Fibroblast of skin of left quadriceps (primary cell): Measurements from ENCODE around the gene STEAP2.
"Not testable (repeated sequence)": the region's sequence is repeated elsewhere in the genome, so short reads cannot be mapped to it uniquely, and the experiment has no call there.

ENCODE experiments used
- DNase-seq, 2 experiments: peaks; one replicate each; pipeline ENCODE4 v3.0.0-alpha.2; 2013; ENCODE audit warnings: low read depth in 2 of 2

The STEAP2 gene

DNA sequence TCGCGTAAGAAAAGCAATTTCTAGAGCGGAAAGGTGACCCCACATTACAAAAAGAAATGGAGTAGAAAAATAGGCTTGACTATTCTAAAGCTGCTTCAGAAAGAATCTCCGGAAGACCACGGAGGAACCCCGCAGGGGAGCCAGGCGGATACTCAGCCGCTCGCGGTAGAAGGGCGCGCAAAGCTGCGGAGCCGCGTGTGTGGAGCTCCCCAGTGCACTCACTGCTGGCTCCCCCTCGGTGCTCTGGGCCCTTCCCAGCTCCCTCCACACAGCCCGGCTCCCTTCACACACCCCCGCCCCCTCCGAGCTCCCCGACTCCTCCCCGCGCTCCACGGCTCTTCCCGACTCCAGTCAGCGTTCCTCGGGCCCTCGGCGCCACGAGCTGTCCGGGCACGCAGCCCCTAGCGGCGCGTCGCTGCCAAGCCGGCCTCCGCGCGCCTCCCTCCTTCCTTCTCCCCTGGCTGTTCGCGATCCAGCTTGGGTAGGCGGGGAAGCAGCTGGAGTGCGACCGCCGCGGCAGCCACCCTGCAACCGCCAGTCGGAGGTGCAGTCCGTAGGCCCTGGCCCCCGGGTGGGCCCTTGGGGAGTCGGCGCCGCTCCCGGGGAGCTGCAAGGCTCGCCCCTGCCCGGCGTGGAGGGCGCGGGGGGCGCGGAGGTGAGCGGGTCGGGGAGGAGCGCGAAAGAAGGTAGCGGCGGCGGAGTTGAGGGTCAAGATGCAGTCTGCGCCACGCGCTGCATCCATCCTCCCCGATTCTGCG lies at the start of gene STEAP2:
Gene STEAP2, plus strand, starts transcription at position 350 of the 758 bp plus-strand sequence. CDS start 13,343 bp downstream, outside the sequence.
- peak; percentile 90 to 91 for DNase-seq

DNA sequence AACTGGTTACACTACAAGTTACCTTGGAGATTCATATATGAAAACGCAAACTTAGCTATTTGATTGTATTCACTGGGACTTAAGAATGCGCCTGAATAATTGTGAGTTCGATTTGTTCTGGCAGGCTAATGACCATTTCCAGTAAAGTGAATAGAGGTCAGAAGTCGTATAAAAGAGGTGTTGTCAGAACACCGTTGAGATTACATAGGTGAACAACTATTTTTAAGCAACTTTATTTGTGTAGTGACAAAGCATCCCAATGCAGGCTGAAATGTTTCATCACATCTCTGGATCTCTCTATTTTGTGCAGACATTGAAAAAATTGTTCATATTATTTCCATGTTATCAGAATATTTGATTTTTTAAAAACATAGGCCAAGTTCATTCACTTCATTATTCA lies 48.0 kb upstream of the STEAP2 start:
- no peak for DNase-seq

DNA sequence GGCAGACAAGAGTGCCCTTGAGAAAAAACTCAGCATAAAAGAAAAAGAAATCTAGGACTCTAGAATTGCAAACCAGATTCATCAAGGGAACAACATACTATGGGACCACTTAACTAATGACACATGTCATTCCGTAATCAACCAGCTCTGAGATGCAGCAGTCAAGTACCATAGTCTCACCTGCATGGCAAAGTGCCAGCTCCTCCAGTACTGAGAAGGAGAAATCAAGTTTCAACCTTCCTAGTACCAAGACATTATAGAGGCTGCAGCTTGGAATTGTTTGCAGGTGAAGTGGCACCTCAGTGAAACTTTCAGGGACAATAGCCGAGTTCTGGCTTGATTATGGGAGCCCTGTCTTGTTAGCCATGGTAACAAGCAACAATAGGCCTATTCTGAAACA lies 45.8 kb upstream of the STEAP2 start:
- no peak for DNase-seq

DNA sequence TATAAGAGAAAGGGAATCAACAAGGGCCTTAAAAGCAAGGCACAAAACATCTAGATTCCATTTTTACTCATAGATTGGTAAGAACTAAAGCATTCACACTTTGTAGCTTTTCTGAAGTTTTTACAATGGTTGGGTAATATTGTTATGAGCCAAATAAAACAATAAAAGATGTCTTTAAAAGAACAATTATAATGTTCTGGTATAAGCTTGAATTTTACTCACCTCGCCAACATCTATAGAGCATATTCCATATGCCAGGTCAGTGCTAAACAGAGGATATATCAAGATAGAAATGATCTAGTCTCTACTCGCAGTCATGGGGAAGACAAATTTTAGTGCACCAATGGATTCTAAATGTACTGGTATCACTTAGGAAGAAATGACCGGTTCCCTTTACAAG lies 45.4 kb upstream of the STEAP2 start:
- DNase-seq: no peak

DNA sequence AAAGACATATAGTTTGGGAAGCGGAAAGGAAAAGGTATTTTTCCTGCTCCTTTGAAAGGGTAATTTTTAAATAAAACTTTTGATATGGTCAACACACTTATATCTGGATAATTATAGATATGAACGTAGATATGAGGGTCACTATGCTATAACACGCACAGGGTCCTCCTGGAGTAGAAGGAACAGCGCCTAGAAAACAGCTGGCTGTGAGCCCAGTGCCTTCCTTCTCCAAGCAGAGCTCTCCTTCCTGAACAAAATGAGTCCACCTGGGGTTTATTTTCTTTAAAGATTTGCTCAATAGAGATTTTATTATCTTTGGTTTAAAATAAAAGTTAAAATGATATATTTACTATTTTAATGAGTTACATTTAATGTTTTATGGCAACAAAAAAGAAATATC lies 44.2 kb upstream of the STEAP2 start:
- DNase-seq: no peak

DNA sequence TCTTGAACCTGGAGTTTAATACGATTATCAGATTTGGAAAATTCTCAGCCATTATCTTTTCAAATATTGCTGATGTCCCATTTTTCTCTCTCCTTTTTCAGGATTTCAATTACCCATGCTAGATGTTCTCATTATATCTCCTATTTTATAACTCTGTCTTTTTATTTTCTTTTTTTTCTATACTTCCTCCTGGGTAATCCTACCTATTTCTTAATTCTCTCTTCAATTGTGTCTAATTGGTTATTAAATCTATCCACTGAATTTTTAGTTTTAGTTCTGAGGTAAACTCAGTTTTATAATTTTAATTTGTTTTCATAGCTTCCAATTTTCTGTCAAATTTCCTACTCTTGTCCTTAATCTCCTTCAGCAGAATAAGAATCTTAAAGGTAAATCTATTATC lies 41.6 kb upstream of the STEAP2 start:
- no peak for DNase-seq

DNA sequence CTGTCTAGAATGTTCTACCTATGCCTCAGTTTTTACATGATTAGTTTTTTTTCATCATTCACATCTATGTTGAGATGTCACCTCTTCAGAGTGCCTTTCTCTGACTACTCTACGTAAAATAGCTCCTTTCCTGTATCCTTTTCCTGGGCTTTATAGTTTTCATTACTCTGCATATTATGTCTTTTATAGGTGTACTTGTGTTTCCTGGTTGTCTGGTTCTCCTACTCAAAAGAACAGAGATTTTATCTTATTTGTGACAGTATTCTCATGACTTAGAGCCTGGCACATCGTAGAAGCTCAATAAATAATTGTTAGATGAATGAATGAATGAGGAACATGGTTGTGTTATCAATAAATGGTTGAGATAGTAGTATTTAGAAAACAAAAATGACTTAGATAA lies 39.4 kb upstream of the STEAP2 start:
- DNase-seq: no peak

DNA sequence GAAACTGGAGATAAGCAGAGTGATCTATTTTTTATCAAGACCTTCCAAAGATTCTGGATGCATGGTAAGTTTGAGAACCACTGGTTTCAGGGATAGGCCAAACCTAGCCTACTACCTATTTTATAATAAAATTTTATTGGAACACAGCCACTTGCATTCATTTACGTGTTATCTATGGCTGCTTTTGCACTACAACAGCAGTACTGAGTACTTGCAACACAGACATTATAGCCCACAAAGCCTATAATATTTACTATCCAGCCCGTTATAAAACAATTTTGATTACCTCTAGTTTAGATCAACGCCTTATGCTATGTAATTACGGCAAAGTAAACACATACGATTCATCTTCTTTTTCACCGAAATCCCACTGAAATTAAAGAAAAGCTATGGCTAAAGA lies 38.9 kb upstream of the STEAP2 start:
- no peak for DNase-seq

DNA sequence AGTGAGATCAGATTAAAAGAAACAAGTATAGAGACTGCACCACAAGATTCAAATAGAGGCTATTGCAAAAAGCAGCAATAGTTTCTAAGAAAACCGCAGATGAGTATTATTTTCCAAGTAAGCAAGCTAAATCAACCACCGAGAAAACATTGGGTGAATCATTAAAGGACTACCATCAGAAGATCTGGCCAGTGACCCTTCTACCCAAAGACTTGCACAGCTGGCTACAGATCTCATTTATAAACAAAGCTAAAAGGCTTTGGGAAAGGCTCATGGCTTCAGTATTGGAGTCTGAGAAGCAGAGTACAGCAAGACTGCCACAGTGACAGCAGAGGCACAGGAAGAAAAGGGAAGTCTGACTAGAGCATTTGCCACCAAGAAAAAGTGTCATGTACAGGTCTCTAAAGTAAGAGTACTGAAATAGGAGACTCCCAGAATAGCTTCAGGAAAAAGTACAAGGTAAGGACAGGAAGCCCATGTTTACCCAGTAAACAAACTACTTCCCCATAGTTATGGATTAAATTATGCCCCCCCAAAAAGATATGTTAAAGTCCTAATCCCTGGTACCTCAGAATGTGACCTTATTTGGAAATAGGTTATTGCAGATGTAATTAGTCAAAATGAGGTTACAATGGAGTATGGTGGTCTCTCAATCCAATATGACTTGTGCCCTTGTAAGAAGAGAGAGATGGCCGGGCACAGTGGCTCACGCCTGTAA lies 38.3 kb upstream of the STEAP2 start:
- DNase-seq: no peak

DNA sequence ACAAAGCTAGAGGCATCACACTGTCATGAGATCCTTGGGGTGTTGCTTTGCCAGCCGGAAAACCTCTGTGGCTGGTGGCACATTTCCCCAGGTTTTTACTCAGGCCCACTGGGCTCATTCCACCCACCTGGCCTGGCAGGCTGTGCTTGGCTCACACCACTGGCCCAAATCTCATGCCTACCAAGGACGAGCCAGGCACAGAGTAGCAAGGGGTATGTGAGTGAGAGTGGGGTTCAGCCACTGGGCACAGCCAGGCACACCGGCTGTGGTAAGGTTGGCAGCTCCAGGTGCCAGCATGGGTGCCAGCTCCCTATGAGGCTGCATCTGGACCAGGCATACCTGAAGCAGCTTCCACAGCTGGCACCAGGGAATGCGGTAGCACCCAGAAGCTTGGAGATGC lies 35.9 kb upstream of the STEAP2 start:
- no peak for DNase-seq

DNA sequence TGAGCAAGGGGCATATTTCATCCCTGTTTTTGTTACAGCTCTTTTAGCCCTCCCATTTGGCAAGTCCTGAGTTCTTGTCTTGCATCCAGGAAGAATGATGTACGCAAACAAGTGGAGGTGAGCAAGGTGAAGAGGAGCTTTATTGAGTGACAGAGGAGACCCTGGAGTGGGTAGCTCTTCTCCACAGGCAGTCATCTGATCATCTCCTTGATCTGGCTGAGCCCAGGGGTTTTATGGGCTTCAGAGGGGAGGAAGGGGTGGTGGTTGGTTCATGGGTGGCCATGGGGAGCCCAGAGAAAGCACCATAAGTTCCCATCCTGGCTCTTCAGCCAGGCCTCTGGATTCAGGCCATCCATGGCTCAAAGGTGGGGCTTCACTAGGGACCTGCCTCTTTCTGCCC lies 35.3 kb upstream of the STEAP2 start:
- no peak for DNase-seq

DNA sequence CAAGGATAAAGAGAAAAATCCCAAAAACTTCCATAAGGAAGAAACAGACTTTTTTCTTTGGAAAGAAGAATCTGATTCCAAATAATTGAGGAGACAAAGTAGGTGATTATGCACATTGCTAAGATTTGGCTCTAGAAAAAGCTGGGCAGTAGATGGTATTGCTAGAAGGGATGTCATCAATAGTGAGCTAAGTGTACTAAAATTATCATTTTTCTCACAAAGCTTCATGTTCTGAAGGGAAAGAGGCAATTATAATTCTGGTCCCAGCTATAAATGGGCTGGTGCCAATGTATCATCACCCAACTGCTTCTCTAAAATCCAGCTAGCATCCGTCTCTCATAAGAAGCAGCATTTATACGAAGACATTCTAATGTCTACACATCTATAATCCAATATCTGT lies 33.4 kb upstream of the STEAP2 start:
- no peak for DNase-seq

DNA sequence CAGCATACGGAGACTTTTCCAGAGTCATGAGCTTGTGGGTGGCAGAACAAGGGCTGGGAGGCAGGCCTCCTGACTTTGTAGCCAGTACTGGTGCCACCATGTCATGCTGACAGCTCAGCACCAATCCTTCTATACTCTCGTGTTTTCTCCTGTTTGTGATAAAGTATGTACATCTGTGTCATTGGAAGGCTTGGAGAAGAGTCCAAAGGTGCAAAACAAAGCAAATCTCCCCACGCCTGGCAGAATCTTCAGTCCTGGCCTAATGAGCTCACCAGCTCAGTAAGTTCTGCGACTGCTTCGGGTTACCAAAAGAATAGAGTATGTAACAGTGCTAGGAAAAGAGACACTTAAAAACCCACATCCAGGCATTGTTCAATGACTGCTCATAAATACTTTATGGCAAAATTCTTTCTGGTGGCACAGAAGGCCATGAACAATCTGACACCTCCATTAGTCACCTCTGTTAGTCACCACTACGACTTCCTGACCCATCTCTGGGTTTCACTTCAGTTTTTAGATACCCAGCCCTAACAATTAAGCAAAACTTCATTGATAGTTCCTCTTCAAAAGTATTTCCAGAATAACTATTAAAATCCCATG lies 32.8 kb upstream of the STEAP2 start:
- peak; percentile 40 to 55 for DNase-seq

DNA sequence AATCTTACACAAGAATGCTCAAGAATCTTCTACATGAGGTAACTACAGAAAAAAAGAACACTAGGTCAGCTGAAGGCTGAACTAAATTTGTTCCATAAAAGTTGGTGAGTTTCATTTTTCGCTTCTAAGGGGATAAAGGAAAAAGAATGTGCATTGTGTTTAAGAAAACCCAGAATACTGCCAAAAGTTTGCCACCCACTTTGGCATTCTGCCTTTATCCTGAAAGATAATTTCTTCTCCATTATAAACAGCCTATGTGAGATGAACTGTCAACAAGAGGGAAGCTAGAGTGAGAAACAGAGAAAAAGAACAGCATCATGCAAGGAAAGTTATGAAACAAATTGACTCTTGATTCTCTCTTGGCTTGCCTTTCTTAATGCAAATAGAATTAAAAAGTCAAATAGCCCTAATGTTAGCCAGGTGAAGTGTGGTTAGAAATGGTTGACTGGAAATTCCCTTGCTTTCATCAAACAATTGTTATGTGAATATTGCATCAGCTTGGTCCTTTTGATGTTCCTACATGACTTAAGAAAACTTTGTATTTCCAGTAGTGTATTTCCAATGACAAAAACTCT lies 31.4 kb upstream of the STEAP2 start:
- peak; percentile 13 to 21 for DNase-seq

DNA sequence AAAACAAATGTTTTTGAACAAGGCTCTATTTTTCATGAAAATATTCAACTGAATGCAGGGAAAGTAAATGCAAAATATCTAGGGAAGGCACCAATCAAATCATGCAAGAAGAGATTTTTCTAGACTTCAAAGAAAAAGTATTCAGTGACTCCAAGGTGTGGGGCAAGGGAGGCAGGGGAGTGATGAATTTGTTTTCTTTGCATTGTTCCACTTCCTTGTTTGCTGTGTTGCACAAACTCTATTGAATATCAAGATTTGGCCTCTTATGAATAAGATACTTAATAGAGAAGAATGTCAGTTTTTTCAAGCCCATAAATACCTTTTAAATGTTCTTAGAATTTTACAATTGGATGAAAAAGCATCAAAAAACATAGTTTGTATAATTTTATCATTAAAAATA lies 30.9 kb upstream of the STEAP2 start:
- no peak for DNase-seq

DNA sequence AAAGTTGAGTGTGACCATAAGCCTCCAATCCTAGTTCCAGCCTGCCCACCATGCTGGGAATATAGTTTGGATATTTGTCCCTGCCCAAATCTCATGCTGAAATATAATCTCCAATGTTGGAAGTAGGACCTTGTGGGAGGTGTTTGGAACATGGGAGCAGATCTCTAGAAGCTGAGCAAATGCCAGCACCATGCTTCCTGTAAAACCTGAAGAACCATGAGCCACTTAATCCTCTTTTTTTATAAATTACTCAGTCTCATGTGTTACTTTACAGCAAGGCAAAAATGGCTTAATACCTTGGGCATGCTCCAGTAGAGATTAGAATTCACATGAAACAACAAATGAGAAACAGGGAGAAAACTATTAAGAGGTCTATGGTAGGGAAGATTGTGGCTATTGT lies 30.1 kb upstream of the STEAP2 start:
- no peak for DNase-seq

DNA sequence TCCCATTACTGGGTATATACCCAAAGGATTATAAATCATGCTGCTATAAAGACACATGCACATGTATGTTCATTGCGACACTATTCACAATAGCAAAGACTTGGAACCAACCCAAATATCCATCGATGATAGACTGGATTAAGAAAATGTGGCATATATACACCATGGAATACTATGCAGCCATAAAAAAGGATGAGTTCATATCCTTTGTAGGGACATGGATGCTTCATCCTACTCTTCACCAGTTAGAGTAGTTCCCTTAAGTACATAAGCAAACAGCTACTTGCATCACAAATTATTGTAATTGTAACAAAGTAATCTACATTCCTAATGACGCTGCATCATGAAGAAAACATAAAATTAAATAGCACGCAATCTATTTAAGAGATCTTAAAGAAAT lies 25.2 kb upstream of the STEAP2 start:
- not testable (repeated sequence) for DNase-seq

DNA sequence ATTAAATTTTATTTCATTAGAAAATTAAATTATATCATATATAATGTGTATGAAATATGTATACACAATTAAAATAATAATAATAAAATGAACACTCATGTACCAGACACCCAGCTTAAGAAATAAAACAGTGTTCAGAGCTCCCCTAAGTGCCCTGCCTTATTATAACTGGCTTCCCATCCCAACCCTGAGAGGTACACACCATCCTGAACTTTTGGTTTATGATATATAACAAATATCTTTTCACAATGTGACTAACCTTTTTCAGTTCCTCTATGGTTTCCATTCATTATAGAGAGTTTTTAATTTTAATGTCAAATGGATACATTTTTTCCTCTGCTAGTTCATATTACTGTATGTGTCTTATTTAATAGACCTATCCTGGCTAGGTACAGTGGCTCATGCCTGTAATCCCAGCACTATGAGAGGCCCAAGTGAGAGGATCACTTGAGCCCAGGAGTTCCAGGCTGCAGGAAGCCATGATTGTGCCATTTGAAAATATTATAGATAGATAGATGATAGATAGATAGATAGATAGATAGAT lies 24.0 kb upstream of the STEAP2 start:
- DNase-seq: no peak

DNA sequence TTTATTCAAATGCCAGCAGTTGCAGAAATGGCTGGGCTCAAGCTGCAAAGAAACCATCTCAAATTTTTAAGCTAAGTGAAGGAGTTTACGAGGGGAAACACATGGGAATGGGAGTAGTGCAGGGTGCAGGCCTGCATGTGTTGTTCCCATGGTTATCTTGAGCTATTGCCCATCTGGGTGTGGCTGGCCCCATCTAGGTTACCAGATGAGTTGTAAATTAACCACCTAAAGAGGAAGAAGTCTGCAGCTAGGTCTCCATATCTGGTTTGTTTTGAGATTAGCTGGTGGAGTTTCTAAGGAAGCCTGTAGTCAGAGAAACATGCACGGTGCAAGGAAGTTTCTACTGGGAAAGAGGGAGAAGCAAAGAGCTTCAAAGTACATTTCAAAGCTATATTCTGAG lies 23.3 kb upstream of the STEAP2 start:
- no peak for DNase-seq

DNA sequence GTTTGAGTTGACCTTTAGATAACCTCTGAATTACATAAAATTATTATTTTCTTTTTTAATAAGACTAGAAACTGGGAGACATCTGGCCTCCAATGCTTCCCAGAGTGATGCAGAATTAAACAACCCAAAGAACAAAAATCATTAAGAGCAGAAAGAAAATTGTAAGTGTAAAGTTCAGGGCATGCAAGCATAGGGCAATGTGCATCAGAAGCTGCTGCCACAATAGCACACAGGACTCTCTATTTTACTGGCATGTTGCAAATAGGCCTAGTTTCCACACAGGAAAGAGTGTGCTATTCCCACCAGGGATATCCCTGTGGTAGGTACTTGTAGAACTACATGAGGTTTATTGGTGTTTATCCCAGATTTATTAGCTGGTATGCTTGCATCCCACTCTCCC lies 20.5 kb upstream of the STEAP2 start:
- no peak for DNase-seq

DNA sequence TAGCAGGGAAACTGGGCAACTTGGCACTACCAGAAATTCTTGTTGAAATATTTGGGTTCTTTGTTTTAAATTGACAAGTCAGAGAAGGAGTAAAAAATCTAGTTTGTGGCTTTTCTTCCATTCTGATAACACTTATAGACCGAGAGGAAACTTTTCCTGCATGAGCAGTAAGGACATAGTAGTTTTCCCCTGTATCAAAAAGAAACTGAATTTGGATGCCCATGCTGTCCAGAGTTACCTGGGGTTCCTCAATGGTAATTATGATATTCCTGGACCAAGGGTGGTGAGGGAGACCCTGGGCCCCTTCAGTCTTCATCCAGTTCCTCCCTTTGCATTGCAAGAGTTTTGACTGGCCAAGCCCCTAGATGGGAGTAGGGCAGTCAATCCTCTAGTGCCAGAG lies 19.9 kb upstream of the STEAP2 start:
- no peak for DNase-seq
